ENCODE results near the gene DEF6. TPM values are rescaled to one million over a fixed set of nuclear protein-coding genes. Genes with fewer than 3 reads are reported as not detected.

Gene DEF6
- total and polyA plus RNA-seq, 2 of the 8 experiments (the other 6 are each of a cell fraction or from before 2014, with no cell fraction given) = 3.3 to 4.1 TPM

- no peak for TF ChIP-seq RAD21 (IDR thresholded peaks at IDR 0.05 in 1 of 2, conservative IDR thresholded peaks at IDR 0.05 in 1 of 2; ENCODE audit: low read depth in 2 of 2, low read length in 2 of 2)
- no peak for TF ChIP-seq KDM1A (IDR thresholded peaks at IDR 0.05; ENCODE audit: borderline replicate concordance, low read length)
- TF ChIP-seq BCL11A (IDR thresholded peaks at IDR 0.05; ENCODE audit: low read depth in 2 of 2, low read length in 2 of 2) = no peak
Observed at GRCh38 chr6:35287671-35288396, 9.8 kb upstream of the DEF6 start (continued).
